Trophoblast cell (in vitro differentiated cells and primary cell): ENCODE measurements around the gene RRP8.

Experiments
- DNase-seq, 2 donors: peaks; one replicate each; pipeline ENCODE4 v3.0.0-alpha.2; 2016
- H2AFZ ChIP-seq: 2 replicates; pipeline ENCODE4 v1.6.1; 2013; ENCODE audit warnings: low read length, moderate library complexity, mild to moderate bottlenecking; ENCODE audit not compliant: insufficient read depth, poor library complexity
- H2AK5ac ChIP-seq: 2 replicates; pipeline ENCODE4 v1.6.1; 2013; ENCODE audit warnings: mild to moderate bottlenecking, low read length
- H2BK120ac ChIP-seq: 2 replicates; pipeline ENCODE4 v1.6.1; 2013; ENCODE audit warnings: low read length, mild to moderate bottlenecking, moderate library complexity; ENCODE audit not compliant: insufficient read depth, poor library complexity
- H2BK12ac ChIP-seq: 2 replicates; pipeline ENCODE4 v1.6.1; 2013; ENCODE audit warnings: mild to moderate bottlenecking, low read length, moderate library complexity
- H2BK5ac ChIP-seq: 2 replicates; pipeline ENCODE4 v1.6.1; 2013; ENCODE audit warnings: low read length, low read depth, moderate library complexity, mild to moderate bottlenecking; ENCODE audit not compliant: poor library complexity
- H3K14ac ChIP-seq: 2 replicates; pipeline ENCODE4 v1.6.1; 2013; ENCODE audit warnings: mild to moderate bottlenecking, low read length
- H3K18ac ChIP-seq: 2 replicates; pipeline ENCODE4 v1.6.1; 2013; ENCODE audit warnings: mild to moderate bottlenecking, low read length
- H3K23ac ChIP-seq: 2 replicates; pipeline ENCODE4 v1.6.1; 2013; ENCODE audit warnings: low read length
- H3K27ac ChIP-seq: 2 replicates; pipeline ENCODE4 v1.5.1; 2013; ENCODE audit warnings: low read depth, mild to moderate bottlenecking, inconsistent platforms, low read length, moderate library complexity
- H3K27me3 ChIP-seq: 2 replicates; pipeline ENCODE4 v1.6.1; 2013; ENCODE audit warnings: inconsistent platforms, mild to moderate bottlenecking, low read length, moderate library complexity; ENCODE audit not compliant: insufficient read depth
- H3K36me3 ChIP-seq, 2 experiments: 1 replicate in 1 of 2; 2 replicates in 1 of 2; pipeline ENCODE4 v1.6.1; 2013; ENCODE audit warnings: low read length in 2 of 2, mild to moderate bottlenecking in 2 of 2, moderate library complexity in 1 of 2; ENCODE audit not compliant: insufficient read depth in 2 of 2, control insufficient read depth in 1 of 2
- H3K4ac ChIP-seq: 2 replicates; pipeline ENCODE4 v1.6.1; 2013; ENCODE audit warnings: low read depth, mild to moderate bottlenecking, low read length, moderate library complexity
- H3K4me1 ChIP-seq, 2 experiments: 1 replicate in 1 of 2; 2 replicates in 1 of 2; pipeline ENCODE4 v1.6.1; 2013; ENCODE audit warnings: low read length in 2 of 2, mild to moderate bottlenecking in 2 of 2, moderate library complexity in 1 of 2; ENCODE audit not compliant: insufficient read depth in 2 of 2, control insufficient read depth in 1 of 2
- H3K4me2 ChIP-seq: 2 replicates; pipeline ENCODE4 v1.6.1; 2013; ENCODE audit warnings: inconsistent platforms, mild to moderate bottlenecking, low read length, moderate library complexity
- H3K4me3 ChIP-seq: 2 replicates; pipeline ENCODE4 v1.5.1; 2013; ENCODE audit warnings: mild to moderate bottlenecking, low read depth, low read length, inconsistent platforms
- H3K79me1 ChIP-seq: one replicate; pipeline ENCODE4 v1.6.1; 2013; ENCODE audit warnings: low read length
- H3K79me2 ChIP-seq: 2 replicates; pipeline ENCODE4 v1.6.1; 2013; ENCODE audit warnings: low read length, mild to moderate bottlenecking; ENCODE audit not compliant: control insufficient read depth, insufficient read depth, poor library complexity
- H3K9ac ChIP-seq: 2 replicates; pipeline ENCODE4 v1.6.1; 2013; ENCODE audit warnings: mild to moderate bottlenecking, low read length
- H3K9me3 ChIP-seq: 2 replicates; pipeline ENCODE4 v1.6.1; 2013; ENCODE audit warnings: low read depth, mild to moderate bottlenecking, control low read depth, inconsistent platforms, low read length; ENCODE audit not compliant: insufficient read depth
- H4K12ac ChIP-seq: 2 replicates; pipeline ENCODE4 v1.6.1; 2013; ENCODE audit warnings: low read depth, mild to moderate bottlenecking, low read length, moderate library complexity
- H4K8ac ChIP-seq: 2 replicates; pipeline ENCODE4 v1.6.1; 2013; ENCODE audit warnings: low read depth, mild to moderate bottlenecking, low read length, moderate library complexity
- H4K91ac ChIP-seq: one replicate; pipeline ENCODE4 v1.6.1; 2013; ENCODE audit warnings: low read depth, mild to moderate bottlenecking, low read length, moderate library complexity
- WGBS: extraction: QIAGEN DNeasy Blood & Tissue Kit; methylation state at CpG from one replicate; pipeline ENCODE4 v1.1.7; 2013; ENCODE audit warnings: missing lambda C conversion rate; ENCODE audit not compliant: insufficient read length, insufficient coverage; ENCODE audit errors: extremely low coverage; 5-methylcytosine and 5-hydroxymethylcytosine counted together

RRP8 gene

GRCh38 chr11:6561288-6561687 lies 42.1 kb downstream of the RRP8 start:
- Histone ChIP-seq H3K4me2 (no peak overlapping the region), H4K91ac (no peak overlapping the region), H3K4me3 (no peak overlapping the region), H2BK5ac (no peak overlapping the region), H3K18ac (no peak overlapping the region), H3K79me2 (no peaks in the 10 kb centered on the region), H3K27ac (no peak overlapping the region), H3K79me1 (no peaks in the 10 kb centered on the region), H4K12ac (no peak overlapping the region), H3K27me3 (no peaks in the 10 kb centered on the region), H2AFZ (no peak overlapping the region), H3K4me1 (no peaks in the 10 kb centered on the region), H2AK5ac (no peak overlapping the region), H3K14ac (no peak overlapping the region), H3K36me3 (no peaks in the 10 kb centered on the region), H3K4ac (no peak overlapping the region), H4K8ac (no peak overlapping the region), H3K9ac (no peak overlapping the region), H3K9me3 (no peaks in the 10 kb centered on the region), H2BK12ac (no peak overlapping the region), H2BK120ac (no peak overlapping the region), H3K23ac (no peak overlapping the region)
- no peak for DNase-seq
- no CpG with 5 or more reads among the region's 3 CpGs for WGBS

DNA sequence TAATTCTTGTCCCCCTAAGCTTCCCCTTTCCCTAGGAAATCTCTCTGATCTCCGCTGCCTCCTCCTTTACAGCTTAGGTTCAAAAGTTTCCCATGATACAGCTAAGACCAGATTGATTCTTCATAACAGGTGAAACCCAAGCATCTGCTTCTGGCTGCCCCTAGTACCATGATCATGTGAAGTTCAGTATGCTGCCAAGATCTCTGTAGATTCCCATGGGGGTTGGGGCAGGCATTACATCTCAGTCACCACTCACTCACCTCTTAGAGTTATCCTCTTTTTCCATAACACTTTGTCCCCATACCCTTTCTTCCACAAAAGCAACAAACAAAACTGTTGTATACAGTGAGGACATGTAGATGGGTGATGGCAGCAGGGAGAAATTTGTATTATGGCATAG lies 44.0 kb downstream of the RRP8 start:
- Histone ChIP-seq H3K79me1 (no peaks in the 10 kb centered on the region), H3K4me2 (no peak overlapping the region), H3K14ac (no peak overlapping the region), H2BK5ac (no peak overlapping the region), H3K4ac (no peak overlapping the region), H3K4me3 (no peak overlapping the region), H3K4me1 (no peaks in the 10 kb centered on the region), H2AFZ (no peak overlapping the region), H3K9me3 (no peaks in the 10 kb centered on the region), H2AK5ac (no peak overlapping the region), H2BK120ac (no peak overlapping the region), H4K12ac (no peak overlapping the region), H3K36me3 (no peaks in the 10 kb centered on the region), H2BK12ac (no peak overlapping the region), H3K9ac (no peak overlapping the region), H3K23ac (no peak overlapping the region), H4K8ac (no peak overlapping the region), H3K27ac (no peak overlapping the region), H3K79me2 (no peaks in the 10 kb centered on the region), H4K91ac (no peak overlapping the region), H3K18ac (no peak overlapping the region), H3K27me3 (no peaks in the 10 kb centered on the region)
- no CpG with 5 or more reads among the region's 1 CpG for WGBS
- no peak for DNase-seq

DNA sequence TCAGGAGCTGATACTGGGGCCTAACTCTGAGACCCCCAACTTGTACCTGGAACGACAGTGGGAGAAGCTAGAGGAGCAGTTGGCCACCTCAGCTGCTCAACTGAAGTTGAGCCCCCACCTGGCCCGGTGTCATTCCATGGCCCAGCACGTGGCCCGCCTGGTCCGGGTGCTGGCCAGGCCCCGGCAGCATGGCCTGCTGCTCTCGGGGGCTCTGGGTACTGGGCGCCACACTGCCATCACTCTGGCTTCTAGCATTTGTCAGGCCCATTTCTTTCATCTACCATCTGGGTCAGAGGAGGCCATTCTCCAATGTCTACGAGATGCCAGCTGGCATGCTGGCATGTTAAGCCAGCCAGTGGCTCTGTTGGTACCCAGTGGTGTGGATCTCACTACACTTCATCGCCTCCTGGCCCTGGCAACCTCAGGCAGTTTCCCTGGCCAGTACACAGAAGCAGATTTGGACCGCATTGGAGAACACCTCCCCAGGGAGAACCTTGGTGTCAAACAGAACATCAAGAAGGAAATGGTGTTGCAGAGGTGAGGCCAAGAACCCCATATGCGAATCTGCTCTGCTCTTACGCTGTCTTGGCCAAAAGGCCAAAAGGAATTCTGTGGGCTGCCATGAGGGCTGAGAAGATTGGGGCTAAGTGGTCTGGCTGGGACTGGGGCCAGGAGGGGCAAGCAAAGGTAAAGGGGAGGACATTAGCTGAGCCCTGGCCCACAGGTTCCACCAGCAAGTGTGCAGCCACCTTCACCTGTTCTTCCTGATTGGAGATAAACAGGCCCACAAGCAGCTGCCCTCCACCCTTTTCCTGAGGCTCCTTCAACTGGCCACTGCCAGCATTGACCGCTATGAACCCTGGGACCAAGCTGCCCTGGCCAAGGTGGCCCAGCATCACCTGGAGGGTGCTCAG lies 45.4 kb downstream of the RRP8 start:
- no peak overlapping the region for H3K4ac ChIP-seq
- H2AFZ ChIP-seq: no peak overlapping the region
- H3K79me1 ChIP-seq: no peaks in the 10 kb centered on the region
- WGBS: no CpG with 5 or more reads among the region's 14 CpGs
- H2AK5ac ChIP-seq: no peak overlapping the region
- no peaks in the 10 kb centered on the region for H3K9me3 ChIP-seq
- H3K27me3 ChIP-seq: no peaks in the 10 kb centered on the region
- no peak overlapping the region for H4K12ac ChIP-seq
- no peak overlapping the region for H3K27ac ChIP-seq
- H2BK5ac ChIP-seq: no peak overlapping the region
- H3K4me3 ChIP-seq: no peak overlapping the region
- no peak overlapping the region for H3K9ac ChIP-seq
- no peaks in the 10 kb centered on the region for H3K36me3 ChIP-seq
- no peak overlapping the region for H2BK12ac ChIP-seq
- no peak overlapping the region for H2BK120ac ChIP-seq
- H3K4me1 ChIP-seq: no peaks in the 10 kb centered on the region
- no peak overlapping the region for H3K14ac ChIP-seq
- H4K8ac ChIP-seq: no peak overlapping the region
- H3K23ac ChIP-seq: no peak overlapping the region
- no peak overlapping the region for H3K18ac ChIP-seq
- no peak overlapping the region for H4K91ac ChIP-seq
- no peaks in the 10 kb centered on the region for H3K79me2 ChIP-seq
- H3K4me2 ChIP-seq: no peak overlapping the region
- no peak for DNase-seq

GRCh38 chr11:6557063-6557462 lies 46.4 kb downstream of the RRP8 start:
- Histone ChIP-seq H3K18ac (no peak overlapping the region), H3K9me3 (no peaks in the 10 kb centered on the region), H3K4ac (no peak overlapping the region), H3K36me3 (no peaks in the 10 kb centered on the region), H2AFZ (no peak overlapping the region), H3K79me2 (no peaks in the 10 kb centered on the region), H3K79me1 (no peaks in the 10 kb centered on the region), H3K27me3 (no peaks in the 10 kb centered on the region), H2BK5ac (no peak overlapping the region), H4K12ac (no peak overlapping the region), H3K4me1 (no peaks in the 10 kb centered on the region), H2AK5ac (no peak overlapping the region), H4K8ac (no peak overlapping the region), H2BK120ac (no peak overlapping the region), H3K23ac (no peak overlapping the region), H3K14ac (no peak overlapping the region), H3K4me3 (no peak overlapping the region), H3K4me2 (no peak overlapping the region), H2BK12ac (no peak overlapping the region), H4K91ac (no peak overlapping the region), H3K9ac (no peak overlapping the region), H3K27ac (no peak overlapping the region)
- WGBS: no CpG with 5 or more reads among the region's 11 CpGs
- no peak for DNase-seq
